ENCODE data around the gene SLC7A4.
"Not testable (repeated sequence)": the region's sequence is repeated elsewhere in the genome, so short reads cannot be mapped to it uniquely, and the experiment has no call there.

SLC7A4 gene, protein sequence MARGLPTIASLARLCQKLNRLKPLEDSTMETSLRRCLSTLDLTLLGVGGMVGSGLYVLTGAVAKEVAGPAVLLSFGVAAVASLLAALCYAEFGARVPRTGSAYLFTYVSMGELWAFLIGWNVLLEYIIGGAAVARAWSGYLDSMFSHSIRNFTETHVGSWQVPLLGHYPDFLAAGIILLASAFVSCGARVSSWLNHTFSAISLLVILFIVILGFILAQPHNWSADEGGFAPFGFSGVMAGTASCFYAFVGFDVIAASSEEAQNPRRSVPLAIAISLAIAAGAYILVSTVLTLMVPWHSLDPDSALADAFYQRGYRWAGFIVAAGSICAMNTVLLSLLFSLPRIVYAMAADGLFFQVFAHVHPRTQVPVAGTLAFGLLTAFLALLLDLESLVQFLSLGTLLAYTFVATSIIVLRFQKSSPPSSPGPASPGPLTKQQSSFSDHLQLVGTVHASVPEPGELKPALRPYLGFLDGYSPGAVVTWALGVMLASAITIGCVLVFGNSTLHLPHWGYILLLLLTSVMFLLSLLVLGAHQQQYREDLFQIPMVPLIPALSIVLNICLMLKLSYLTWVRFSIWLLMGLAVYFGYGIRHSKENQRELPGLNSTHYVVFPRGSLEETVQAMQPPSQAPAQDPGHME

DNA sequence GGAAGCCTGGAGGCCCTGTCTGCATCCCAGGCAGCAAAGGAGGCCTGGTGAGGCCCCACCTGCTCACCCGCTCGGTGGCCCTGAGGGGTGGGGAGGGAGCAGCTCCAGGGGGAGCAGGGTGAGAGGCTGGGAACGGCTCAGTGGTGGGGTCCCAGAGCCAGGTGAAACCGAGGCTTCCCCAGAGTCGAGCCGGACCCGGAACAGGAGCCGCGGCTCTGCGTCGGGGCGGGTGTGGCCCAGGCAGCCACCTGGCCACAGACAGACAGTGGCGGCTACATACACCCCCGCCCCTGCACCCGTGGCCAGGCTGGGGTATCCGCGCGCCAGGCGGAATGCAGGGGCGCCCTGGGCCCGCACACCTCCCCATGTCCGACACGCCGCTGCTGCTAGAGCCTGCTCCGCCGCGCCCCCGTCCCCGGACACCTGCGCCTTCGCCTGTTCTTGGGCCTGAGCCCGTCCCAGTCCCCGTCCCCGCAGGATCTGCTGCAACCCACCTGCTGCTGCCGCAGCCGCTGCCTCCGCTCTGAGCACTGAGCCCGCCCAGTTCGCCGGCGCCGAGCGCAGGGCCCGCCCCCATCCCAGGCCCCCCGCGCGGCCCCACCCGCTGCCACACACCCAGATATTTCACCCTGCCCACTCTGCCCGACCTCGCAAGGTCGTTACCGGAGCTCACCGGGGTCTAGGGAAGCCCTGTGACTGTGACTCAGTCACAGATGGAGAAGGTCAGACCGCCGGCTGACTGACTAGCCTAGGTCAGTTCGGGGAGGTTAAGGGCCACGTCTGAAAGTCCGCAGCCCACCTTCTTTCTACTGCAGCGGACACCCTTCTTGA is at the start of gene SLC7A4:
SLC7A4 (minus strand) TSS at position 525 of the 831 bp plus-strand sequence. CDS start 749 bp downstream, outside the sequence.
- peak; percentile 20 for DNase-seq

DNA sequence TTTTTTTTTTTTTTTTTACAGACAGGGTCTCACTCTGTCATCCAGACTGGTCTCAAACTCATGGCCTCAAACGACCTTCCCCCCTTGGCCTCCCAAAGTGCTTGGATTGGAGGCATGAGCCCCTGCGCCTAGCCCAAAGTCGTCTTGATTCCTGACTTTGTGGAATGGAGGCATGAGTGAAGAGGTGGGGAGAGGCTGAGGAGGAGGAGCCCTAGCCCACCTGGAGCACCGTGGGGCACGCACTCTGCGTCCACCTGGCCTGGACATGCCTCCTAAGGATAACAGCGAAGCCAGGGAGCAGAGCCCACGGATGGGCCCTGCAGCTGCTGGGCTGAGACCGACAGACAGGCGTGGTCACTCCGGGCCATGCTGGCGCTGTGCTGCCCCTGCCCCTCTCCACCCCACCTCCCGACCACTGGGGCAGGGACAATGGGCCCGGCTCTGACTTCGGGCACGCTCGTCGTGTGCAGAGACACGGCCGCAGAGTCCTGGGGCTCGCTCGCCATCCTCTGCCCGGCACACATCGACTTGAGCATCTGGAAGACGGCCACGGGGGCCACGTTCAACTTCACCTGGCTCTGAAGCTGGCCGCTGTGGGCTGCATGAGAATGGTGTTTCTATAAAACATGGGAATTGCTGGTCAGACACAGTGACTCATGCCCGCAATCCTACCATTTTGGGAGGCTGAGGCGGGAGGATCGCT is 48.2 kb upstream of the SLC7A4 start:
- DNase-seq: no peak

DNA sequence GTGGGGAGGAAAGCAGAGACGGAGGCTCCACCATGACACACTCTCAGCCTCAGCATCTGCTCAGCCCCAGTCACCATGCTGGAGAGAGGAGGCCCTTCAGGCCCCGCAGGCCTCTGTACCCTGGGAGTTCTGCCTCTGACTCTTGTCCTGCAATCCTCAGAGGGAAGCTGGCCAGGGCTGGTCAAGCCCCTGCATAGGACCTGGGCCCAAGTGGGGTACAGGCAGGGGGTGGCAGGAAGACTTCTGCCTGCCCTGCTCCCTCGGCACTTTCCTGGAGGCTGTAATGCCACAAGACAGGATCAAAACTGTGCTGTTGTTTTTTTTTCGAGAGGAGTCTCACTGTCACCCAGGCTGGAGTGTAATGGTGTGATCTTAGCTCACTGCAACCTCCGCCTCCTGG is 47.1 kb upstream of the SLC7A4 start:
- no peak for DNase-seq

DNA sequence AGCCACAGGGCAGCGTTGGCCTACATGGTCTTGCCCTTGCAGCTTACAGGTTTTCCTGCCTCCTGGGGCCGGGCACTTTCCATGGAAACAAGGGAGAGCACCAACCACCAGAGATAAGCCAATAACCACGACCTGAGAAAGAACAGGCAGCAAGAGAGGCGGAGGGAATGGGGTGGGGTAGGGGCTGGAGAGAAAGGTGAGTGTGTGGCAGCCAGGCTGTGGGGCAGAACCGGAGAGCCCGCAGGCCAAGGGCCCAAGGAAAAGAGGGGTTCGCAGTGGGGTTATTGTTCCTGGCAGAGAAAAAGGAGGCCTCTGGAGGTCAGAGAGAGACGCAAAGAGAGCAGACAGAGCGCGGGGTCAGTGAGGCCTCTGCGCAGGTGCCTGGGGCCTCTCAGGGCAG is 46.6 kb upstream of the SLC7A4 start:
- DNase-seq: no peak

DNA sequence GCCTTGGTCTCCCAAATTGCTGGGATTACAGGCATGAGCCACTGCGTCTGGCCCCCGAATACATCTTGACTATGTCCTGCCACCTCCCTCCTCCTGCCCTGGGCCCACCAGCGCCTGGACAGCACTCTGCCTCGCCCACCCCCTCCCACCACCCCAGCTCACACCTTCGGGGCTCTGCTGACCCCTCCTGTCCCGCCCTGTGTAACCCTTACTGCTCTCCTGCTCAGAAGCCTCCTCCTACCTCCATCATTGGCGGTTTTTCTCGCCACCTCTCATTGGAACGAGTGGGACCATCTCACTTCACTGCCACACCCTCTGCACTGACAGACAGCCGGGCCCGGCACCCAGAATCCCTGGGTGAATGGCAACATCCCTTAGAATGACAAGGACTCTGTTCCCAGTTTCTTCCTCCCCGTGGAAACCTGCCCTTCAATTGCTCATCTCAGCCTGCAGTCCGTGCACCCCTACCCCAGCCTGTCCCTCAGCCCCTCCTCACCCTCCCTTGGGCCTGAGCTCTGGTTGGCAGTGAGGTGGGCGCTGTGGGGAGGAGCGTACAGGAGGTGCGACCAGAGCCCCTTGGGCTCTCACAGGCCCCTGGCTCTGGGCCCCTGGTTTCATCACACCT is 45.6 kb upstream of the SLC7A4 start:
- DNase-seq: no peak

DNA sequence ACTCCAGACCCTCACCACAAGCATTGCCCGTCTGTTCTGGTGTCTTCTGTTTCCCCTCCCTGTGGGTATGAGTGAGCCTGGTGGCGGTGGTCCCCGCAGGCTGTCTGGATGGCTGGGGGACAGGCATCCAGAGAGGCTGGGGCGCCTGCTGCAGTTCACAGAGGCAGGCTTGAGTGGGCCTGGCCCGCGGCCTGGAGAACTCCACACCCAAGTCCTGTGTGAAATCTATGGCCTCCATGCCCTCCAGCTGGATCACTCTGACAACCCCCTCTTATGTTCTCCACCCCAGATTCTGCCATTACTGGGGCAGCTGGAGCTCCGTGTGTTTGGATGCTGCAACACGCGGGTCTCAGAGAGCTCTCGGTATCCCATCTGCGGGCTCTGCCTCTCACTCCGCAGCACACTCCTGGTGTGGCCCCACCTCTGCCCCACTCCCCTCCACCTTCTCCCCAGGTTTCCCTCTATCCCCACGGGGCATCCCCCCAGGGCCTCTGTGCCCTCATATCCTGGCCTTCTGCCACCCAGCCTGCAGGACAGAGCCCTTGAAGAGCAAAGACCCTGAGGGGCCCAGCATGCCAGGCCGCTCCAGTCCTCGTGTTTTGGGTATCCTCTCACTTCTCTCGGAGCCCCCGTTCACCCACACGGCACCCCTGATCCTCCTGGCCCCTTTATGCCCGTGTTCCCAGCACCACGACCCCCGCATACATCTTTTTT is 44.7 kb upstream of the SLC7A4 start:
- no peak for DNase-seq

DNA sequence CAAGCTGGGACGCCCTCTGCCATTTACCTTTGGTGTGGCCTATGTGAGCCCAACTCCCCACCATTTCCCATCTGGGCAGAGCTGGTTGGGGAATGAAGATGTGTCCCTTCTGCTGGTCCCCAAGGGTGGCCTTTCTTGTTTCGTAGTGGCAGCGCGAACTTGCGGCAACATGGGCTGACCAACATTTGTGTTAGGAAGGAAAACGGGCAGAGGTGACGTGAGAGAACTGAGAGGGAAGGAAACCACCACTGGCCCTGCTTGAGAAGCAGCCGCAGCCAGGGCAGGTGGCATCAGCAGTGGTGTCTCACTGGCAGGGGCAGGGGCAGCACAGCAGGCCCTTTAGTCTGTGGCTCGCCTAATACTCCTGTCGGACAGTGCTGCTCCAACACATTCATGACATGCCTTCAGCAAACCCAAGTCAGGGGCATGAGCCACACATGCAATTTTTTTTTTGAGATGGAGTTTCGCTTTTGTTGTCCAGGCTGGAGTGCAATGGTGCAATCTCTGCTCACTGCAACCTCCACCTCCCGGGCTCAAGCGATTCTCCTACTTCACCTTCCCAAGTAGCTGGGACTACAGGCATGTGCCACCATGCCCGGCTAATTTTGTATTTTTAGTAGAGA is 43.3 kb upstream of the SLC7A4 start:
- DNase-seq: no peak

DNA sequence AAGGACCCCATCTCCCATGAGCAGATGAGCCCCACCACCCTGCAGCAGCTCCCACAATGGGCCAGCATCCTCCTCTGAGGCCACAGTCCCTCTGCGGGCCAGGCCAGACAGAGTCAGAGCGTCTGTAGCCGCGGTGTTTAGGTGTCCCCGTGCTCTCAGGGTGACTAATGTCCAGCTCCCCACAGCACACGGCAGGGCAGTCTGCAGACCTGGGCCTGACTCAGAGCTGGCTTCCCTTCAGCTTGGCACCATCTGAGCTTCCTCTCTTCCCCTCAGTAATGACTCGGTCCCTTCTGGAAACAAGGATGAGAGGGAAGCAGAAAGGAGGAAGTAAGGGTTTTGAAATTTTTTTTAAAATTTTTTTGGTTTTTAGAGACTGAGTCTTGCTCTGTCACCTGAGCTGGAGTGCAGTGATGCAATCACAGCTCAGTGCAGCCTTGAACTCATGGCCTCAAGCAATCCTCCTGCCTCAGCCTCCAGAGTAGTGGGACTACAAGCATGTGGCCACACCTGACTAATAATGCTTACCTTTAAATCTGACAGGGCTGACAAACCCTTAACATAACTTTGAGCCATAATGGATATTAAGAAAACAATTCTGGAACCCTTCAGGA is 41.8 kb upstream of the SLC7A4 start:
- DNase-seq: no peak

DNA sequence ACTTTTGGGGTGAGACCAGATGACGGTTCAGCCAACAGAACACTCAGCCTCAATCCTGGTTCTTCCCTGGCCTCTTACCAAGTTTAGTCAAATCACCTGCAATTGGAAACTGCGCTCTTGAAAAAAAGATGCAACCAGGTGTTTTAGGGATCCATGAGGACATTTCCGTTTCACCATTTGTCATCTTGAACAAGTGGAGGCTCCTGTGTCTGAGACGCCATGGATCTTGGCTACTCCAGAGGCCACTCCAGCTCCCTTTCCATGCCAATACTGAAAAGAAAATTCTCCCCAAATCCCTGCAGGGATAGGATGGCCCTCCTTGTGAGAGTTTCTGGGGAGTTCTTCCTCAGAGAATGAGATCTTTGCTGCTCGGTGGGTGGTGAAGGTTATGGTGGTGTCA is 41.1 kb upstream of the SLC7A4 start:
- DNase-seq: no peak

DNA sequence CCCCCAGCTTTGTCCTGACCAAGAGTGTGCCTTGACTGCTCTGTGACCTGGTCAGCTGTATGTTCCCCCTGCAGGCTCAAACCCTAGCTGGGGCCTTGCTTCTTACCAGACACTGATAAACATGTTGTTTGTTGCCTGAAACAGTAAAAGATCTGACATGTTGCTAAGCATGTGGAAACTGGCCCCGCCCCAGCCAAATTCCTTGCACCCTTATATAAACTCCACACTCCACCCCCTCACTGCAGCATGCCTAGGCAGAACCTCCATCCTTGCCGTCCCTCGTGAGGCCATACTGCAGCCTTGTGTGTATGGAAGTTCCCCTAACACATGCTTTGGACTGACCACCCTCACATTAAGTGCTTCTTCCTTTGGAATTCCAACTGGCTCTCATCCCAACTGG is 40.7 kb upstream of the SLC7A4 start:
- DNase-seq: no peak

DNA sequence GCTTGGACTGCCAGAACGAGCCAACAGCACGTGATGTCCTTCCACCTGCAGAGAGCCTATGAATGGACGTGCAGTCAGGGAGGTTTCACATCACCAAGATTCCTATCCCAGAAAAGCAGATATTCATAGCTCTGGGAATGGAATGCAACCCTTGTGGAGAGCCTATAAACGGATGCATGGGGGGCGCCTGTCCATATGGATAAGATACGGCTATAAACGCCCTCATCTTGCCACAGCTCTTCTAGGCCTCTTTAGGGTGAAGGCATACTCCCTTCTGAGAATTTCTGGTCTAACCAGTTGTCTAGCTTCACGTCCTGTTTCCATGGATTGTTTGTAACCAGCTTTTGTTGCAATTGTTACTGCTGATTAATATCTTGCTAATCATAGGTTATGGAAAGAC is 39.4 kb upstream of the SLC7A4 start:
- not testable (repeated sequence) for DNase-seq

DNA sequence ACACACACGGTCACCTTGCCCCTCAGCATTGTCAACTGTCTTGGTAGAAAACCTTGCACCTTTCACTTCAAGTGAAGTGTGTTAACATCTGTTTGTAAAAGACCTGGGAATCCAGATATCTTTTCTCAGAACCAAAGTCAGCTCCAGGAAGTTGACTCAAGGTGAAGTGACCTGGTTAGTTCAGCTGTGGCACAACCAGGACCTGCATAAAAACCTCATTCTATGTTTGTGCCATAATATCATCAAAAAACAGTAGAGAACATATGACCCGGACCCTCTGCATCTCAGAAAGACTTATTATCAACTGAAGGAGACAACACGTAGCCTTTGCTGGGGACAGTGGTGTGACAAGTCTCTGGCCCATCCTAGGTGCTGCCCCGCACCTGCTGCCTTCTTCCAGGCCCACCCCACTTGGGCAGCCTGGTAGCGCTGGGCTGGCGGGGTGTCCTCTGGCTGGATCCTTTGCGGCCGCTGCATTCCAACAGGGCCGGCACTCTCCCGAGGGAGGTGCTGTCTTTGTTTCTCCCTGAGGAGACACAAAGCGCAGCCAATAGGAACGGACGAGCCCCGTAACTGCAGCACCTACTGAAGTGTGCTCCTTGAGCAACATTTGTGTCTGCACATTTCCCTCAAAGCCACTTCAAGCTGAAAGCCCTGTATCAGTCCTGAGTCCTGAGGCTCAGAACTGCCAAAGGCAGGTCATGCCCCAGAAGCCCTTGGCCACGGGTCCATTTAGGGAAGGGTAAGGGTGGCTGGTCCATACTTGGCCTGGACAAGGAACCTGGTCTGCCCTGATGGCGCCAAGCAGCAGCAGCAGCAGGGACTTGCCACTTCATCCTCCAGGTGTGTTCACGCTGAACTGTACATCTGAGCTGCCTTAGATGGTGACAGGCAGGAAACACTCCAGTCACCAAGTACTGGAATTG is 38.6 kb upstream of the SLC7A4 start:
- no peak for DNase-seq

DNA sequence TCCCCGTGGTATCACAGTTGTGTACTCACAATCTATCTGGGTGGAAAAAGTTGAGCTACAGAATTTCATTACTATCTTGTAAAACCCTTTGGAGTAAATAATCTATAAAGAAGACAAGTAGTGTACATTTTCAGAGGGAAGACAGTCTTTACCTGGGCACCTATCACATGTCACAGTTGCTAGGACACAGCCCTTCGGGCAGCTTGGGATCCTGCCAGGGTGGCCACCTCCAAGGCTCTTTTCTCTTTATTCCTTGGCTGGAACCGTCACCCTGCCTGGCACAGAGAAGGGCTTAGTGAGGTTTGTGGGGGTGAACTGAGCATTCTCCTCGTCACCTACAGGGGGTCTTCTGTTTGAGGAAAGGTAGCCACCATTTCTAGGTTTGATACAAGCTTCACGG is 37.0 kb upstream of the SLC7A4 start:
- DNase-seq: no peak

DNA sequence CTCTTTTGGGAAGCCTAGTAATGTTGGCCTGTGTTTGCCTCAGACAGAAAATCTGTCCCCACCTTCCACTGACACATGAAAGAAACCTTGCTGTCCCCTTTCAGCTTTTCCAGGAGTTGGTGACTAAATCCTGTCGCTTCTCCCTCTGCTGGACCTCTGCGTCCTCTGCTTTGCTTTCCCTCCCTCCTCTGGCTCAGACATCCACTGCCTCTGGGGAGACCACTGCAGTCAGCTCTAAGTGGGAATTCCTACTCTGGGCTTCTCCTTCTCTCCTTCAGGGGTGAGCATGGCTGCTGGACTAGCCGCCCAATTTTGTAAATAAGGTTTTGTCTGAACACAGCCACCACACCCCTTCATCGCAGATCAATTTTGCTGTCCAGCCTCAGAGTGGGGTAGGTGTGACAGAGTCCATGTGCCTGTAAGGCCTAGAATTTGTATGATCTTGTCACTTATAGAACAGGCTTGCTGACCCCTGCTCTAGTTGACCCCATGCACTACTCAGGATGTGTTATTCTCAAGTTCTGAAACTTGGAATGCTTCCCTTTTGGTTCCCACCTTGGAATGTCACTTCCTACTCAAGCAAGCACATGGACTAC is 36.4 kb upstream of the SLC7A4 start:
- no peak for DNase-seq

DNA sequence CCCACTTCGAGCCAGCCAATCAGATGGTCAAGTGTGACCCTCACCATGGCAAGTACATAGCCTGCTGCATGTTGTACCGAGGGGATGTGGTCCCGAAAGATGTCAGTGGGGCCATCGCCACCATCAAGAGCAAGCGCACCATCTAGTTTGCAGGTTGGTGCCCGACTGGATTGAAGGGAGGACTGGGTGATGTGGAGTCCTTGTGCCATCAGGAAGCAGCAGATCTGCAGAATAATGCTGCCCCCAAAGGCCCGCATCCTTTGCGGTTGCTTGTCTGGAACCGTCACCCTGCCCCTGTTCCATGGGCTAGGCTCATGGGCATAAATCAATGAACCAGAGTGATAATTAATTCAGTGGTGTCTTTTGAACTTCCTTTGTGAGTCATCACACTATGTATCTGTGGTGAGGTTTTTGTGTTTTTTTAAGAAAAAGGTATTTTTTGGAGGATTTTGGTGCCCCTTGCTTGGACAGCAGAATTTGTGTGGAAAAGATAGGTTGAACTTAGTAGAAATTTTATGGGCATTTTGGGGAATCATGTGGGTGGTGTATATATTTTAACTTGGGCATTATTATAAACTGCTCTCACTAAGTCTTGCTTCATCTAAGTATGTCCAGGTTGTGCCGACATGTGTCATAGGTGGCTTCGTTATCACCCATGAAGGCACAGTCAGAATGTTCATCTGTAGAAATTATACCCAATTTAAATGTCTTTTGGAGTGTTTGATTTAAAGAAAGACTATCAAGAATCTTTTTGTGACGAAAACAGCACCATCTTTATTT is 35.7 kb upstream of the SLC7A4 start:
- DNase-seq: no peak

DNA sequence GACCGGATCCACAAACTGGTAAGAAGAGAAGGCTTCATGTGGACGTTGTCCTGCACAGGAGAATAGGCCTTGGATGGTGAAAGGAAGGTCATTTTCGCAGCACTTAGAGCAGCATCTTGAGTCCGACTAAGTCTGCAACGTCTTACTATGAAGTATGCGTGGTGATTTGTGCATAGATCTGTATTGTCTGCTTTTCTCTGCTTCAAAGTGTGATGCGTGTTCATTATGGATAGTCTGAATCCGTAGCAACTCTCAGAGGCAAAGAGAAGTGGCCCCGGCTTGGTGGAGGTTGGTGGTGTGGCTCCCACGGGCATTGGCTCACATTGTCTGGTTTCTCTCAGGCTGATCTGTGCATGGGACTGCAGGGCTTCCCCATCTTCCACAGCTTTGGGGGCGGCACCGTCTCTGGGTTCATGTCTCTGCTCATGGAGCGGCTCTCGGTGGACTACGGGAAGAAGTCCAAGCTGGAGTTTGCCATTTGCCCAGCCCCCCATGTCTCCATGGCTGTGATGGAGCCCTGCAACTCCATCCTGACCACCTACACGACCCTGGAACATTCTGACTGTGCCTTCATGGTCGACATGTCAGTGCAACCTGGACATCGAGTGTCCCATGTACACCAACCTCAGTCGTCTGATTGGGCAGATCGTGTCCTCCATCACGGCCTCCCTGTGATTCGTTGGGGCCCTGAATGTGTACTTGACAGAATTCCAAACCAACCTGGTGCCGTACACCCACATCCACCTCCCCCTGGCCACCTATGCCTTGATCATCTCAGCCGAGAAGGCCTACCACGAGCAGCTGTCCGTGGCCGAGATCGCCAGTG is 34.9 kb upstream of the SLC7A4 start:
- no peak for DNase-seq
